CD4-positive, alpha-beta T cell treated with Interleukin-4 for 4 hours (primary cell): ENCODE data around the gene SLC12A7.

Experiments
- DNase-seq: peaks from one replicate; pipeline ENCODE4 v3.0.0-alpha.2; 2020

SLC12A7 gene

DNA sequence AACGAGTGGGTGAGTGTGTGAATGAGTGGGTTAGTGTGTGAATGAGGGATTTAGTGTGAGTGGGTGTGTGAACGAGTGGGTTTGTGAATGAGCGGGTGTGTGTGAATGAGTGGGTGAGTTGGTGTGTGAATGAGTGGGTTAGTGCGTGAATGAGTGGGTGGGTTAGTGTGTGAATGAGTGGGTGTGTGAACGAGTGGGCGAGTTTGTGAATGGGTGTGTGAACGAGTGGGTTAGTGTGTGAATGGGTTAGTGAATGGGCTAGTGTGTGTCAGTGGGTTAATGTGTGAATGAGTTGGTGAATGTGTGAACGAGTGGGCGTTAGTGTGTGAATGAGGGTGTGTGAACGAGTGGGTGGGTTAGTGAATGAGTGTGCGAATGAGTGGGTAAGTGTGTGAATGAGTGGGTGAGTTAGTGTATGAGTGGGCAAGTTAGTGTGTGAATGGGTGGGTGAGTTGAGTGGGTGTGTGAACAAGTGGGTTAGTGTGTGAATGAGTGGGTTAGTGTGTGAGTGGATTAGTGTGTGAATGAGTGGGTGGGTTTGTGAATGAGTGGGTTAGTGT lies 63.6 kb downstream of the SLC12A7 start:
- DNase-seq, result no peak

DNA sequence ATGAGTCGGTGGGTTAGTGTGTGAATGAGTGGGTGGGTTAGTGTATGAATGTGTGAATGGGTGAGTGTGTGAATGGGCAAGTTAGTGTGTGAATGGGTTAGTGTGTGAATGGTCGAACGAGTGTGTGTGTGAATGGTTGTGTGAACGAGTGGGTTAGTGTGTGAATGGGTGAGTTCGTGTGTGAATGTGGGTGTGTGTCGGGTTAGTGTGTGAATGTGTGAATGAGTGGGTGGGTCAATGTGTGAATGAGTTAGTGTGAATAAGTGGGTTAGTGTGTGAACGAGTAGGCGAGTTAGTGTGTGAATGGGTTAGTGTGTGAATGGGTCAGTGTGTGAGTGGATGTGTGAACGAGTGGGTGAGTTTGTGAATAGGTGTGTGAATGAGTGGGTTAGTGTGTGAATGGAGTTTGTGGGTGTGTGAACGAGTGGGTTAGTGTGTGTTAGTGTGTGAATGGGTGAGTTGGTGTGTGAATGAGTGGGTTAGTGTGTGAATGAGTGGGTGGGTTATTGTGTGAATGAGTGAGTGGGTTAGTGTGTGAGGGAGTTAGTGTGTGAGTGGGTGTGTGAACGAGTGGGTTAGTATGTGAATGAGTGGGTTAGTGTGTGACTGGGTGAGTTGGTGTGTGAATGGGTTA lies 64.4 kb downstream of the SLC12A7 start:
- DNase-seq, result no peak

DNA sequence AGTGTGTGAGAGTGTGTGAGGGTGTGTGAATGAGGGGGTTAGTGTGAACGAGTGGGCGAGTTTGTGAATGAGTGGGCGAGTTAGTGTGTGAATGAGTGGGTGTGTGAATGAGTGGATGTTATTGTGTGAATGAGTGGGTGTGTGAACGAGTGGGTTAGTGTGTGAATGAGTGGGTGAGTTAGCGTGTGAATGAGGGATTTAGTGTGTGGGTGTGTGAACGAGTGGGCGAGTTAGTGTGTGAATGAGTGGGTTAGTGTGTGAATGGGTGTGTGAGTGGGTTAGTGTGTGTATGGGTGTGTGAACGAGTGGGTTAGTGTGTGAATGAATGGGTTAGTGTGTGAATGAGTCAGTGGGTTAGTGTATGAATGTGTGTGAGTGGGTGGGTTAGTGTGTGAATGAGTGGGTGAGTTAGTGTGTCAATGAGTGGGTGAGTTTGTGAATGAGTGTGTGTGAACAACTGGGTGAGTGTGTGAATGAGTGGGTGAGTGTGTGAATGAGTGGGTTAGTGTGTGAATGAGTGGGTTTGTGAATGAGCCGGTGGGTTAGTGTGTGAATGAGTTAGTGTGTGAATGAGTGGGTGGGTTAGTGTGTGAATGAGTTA lies 65.8 kb downstream of the SLC12A7 start:
- no peak for DNase-seq

DNA sequence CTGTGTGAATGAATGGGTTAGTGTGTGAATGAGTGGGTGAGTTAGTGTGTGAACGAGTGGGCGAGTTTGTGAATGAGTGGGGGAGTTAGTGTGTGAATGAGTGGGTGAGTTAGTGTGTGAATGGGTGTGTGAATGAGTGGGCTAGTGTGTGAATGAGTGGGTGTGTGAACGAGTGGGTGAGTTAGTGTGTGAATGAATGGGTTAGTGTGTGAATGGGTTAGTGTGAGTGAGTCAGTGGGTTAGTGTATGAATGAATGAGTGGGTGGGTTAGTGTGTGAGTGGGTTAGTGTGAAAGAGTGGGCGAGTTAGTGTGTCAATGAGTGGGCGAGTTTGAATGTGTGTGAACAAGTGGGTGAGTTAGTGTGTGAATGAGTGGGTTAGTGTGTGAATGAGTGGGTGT lies 67.7 kb downstream of the SLC12A7 start:
- no peak for DNase-seq

DNA sequence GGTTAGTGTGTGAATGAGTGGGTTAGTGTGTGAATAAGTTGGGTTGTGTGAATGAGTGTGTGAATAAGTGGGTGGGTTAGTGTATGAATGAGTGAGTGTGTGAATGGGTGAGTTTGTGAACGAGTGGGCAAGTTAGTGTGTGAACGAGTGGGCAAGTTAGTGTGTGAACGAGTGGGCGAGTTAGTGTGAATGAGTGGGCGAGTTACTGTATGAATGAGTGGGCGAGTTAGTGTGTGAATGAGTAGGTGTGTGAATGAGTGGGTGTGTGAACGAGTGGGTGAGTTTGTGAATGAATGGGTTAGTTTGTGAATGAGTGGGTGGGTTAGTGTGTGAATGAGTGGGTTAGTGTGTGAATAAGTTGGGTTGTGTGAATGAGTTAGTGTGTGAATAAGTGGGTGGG lies 68.5 kb downstream of the SLC12A7 start:
- DNase-seq, result no peak

DNA sequence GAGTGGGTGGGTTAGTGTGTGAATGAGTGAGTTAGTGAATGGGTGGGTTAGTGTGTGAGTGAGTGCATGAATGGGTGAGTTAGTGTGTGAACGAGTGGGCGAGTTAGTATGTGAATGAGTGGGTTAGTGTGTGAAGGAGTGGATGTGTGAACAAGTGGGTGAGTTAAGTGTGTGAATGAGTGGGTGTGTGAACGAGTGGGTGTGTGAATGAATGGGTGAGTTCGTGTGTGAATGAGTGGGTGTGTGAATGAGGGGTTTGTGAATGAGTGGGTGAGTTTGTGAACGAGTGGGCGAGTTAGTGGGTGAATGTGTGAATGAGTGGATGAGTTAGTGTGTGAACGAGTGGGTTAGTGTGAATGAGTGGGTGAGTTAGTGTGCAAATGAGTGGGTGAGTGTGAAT lies 69.2 kb downstream of the SLC12A7 start:
- no peak for DNase-seq

DNA sequence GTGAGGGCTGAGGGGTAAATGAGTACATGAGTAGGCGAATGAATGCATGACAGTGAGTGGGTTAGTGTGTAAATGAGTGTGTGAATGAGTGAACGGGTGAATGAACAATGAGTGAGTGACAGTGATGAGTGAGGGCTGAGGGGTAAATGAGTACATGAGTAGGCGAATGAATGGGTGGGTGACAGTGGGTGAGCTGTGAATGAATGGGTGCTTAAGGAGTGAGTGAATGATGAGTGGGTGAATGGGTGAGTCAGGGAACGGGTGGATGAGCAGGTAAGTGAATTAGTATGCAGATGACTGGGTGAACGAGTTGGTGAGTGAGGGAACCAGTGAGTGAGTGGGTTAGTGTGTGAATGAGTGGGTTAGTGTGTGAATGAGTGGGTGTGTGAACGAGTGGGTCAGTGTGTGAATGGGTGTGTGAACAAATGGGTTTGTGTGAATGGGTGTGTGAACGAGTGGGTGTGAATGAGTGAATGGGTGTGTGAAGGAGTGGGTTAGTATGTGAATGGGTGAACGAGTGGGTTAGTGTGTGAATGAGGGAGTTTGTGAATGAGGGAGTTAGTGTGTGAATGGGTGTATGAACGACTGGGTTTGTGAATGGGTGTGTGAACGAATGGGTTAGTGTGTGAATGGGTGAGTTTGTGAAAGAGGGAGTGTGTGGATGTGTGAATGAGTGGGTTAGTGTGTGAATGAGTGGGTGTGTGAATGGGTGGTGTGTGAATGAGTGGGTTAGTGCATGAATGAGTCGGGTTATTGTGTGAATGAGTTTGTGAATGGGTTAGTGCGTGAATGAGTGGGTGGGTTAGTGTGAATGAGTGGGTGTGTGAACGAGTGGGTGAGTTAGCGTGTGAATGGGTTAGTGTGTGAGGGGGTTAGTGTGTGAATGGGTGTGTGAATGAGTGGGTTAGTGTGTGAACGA lies 70.4 kb downstream of the SLC12A7 start:
- no peak for DNase-seq

DNA sequence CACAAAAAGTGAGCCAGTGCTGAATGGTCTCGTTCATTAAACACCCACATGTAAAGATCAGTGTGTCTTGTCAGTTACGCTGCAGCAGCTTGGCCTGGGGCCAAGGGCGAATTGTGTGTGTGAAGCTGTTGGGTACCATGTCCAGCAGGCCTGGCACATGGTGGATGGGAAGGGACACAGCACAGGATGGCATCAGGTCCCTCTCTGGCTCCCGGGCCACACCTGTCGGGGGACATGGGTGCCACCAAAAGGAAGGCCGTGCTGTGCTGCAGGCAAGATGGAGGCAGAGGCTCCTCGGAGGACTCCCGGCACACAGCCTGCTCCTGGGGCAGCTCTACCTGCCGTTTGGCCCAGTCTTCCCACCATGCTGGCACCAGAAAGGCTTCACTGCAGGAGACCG lies 71.3 kb downstream of the SLC12A7 start:
- DNase-seq, result no peak

DNA sequence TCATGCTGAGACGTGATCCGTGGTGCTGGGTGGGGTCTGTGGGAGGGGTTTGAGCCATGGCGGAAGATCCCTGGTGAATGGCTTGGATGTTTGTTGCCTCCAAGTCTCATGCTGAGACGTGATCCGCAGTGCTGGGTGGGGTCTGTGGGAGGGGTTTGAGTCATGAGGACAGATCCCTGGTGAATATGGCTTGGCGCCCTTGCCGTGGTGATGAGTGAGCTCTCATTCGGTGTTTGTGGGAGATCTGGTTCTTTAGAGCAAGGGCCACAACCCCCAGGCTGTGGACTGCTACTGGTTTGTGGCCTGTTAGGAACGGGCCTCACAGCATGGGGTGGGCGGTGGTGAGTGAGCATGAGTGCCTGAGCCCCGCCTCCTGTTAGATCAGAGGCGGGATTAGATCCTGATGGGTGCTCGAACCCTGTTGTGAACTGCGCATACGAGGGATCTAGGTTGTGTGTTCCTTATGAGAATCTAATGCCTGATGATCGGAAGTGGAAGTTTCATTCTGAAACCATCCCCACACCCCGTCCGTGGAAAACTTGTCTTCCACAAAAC lies 72.1 kb downstream of the SLC12A7 start:
- DNase-seq, result no peak

DNA sequence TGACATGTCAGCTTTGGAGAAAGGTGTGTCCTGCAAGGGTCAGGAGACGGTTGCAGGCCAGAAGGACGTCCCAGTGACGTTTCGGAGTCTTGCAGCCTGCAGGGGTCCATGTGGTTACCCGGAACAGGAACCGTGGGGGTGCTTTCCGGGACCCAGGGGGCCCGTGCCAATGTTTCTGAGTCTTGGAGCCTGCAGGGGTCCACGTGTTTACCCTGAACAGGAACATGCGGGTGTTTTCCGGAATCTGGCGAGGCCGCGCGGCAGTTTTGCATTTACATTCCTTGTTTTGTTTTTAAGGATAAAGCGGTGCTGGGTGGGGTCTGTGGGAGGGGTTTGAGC lies 72.7 kb downstream of the SLC12A7 start:
- DNase-seq, result no peak

DNA sequence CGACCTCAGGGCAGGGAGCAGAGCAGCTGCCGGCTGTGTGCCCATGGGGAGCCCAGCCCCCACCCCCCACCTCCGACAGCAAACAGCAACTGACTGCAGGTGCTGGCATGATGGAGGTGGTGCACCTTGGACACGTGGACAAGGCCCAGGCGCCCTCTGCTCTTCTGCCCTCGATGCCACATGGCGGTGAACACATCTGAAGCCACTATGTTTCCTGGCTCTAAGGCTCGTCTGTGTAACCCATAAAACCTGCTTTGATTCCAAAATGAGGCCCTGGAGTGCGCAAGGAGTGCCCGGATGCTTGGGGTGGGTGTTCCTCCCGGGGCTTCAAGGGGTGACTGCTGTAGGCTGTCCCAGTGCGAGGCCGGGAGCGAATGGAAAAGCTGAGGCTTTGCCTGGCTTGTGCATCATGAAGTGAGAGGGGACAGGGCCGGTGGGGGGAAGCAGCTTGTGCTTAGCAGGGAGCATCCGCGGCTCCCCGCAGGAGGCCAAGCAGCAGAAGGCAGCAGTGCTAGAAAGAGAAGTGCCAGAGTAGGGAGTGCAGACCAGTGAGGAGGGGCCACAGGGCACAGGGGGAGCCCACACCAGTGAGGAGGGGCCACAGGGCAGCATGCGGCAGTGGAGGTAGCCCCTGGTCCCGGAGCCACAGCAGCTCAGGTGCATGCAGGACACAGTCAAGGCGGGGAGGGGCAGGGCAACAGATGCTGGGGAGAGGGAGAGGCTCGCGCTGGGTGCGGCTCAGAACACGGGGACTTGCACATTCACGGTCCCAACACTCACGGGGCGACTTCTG lies 73.2 kb downstream of the SLC12A7 start:
- DNase-seq, result no peak

DNA sequence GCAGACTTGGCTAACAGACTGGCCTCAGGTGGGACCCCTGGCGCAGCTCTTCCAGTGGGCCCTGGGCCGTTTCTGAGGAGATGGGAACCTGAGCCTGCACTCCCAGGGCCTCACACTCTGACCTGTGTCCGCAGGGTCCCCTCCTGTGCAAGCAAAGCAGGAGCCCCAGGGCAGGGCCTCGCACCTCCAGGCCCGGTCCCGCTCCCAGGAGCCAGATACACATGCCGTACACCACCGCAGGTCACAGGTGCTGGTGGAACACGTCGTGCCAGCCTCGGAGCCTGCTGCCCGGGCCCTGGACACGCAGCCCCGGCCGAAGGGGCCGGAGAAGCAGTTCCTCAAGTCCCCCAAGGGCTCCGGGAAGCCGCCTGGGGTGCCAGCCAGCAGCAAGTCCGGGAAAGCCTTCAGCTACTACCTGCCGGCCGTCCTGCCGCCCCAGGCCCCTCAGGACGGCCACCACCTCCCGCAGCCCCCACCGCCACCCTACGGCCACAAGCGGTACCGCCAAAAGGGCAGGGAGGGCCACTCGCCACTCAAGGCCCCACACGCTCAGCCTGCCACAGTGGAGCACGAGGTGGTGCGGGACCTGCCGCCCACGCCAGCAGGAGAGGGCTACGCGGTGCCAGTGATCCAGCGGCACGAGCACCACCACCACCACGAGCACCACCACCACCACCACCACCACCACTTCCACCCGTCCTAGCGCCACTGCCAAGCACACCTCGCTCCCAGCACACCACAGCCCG lies 74.0 kb downstream of the SLC12A7 start:
- DNase-seq, result no peak

DNA sequence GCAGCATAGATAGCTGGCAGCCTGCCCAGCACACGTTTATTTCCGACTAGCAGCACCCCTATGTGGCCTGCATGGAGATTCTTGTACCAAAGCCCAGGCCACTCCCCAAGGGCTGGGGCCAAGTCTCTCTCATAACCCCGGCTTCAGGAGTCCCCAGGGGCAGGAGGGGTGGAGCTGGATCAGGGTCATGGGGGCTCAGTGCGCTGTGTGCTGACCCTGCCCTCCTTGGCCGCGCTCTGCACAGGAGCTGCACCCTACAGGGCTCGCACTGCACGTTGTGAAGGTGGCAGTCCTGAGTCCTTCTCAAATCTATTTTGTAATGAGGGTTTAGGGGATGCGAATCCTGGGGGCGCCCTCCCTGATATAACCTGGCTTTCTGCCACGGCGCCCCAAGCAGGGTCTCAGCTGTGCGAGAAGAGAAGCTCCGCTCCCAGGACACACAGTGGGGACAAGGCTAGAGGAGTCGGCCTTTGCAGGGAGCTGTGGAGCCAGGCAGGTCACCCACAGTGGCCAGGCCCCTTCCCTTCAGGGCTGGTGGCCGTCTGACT lies 74.7 kb downstream of the SLC12A7 start:
- no peak for DNase-seq

DNA sequence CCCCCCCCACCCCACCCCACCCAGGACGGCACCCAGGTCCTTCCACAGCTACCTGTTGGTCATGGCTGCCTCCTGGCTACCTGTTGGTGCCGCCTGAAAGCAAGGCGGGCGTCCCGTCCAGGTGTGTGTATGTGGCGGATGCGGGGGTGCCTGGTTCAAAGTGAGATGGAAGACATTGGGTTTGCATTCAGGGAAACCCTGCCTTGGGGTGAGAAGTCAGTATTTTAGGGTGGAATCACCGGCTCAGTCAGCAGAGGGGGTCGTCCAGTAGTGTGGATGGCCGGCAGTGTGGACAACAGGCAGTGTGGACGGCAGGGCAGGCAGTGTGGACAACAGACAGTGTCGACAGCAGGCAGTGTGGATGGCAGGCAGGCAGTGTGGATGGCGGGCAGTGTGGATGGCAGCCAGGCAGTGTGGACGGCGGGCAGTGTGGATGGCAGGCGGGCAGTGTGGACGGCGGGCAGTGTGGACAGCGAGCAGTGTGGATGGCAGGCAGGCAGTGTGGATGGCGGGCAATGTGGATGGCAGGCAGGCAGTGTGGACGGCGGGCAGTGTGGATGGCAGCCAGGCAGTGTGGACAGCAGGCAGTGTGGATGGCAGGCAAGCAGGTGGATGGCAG lies 75.2 kb downstream of the SLC12A7 start:
- DNase-seq, result no peak

DNA sequence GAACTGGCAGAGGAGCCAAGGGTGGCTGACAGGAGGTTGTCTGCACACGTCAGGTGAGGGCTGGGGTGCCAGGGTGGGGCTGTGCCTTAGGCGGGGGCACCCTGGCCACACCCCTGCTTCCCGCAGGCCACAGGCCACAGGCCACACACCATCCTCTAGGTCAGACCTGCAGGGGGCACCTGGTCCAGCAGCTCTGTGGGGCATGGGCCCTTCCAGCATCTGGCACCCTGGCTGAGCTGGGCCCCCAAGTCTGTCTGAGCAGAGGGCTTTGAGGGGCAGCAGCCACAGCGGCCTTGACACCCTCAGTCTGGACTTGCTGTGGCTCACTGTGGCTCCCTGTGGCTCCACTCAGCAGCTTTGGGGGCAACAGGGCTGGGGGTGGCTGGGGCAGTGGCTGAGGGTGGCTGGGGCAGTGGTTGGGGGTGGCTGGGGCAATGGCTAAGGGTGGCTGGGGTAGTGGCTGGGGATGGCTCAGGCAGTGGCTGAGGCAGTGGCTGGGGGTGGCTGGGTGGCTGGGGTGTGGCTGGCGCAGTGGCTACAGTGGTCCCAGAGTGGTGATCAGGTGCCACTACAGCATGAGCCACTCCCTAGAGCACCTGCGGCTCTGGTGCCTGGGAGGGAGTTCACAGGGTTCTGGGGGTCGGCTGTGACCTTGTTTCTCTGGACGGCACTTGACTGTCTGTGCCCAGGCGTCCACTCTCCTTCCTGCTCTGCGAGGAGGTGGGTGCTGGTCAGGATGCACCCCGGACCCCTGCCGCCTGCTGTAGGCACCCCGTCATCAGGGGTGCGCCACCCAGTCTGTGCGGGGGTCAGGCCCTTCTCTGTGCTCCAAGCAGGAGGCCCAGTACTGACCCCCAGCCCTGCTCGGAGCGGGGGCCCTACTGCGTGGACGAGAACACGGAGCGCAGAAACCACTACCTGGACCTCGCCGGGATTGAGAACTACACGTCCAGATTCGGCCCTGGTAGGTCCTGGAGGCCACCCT lies 76.2 kb downstream of the SLC12A7 start:
- DNase-seq, result no peak

DNA sequence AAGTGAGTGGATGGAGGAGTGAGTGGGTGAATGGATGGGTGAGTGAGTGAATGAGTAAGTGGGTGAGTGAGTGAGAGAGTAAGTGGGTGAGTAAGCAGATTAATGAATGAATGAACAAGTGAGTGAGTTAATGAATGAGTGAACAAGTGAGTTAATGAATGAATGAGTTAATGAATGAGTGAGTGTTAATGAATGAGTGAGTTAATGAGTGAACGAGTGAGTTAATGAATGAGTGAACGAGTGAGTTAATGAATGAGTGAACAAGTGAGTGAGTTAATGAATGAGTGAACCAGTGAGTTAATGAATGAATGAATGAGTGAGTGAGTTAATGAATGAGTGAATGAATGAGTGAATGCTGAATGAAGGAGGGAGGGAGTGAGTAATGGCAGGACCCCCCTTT lies 76.9 kb downstream of the SLC12A7 start:
- no peak for DNase-seq

DNA sequence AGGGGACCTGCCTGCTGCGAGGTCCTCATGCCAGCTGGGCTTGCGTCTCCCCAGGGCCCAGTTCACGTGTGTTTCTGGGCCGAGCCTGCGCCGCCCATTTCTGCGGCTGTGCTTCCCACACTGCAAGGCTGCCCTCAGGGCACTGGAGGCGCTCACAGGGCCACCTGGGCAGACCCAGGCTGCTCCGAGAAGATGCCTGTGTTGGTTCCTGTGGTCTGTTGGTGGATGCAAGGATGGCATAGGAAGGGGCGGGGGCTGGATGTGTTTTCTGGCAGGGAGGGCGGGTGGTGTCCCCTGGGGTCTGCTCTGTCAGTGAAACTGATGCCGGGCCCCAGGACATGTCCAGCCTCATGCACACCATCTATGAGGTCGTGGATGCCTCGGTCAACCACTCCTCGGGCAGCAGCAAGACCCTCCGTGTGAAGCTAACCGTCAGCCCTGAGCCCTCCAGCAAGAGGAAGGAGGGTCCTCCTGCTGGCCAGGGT lies 77.4 kb downstream of the SLC12A7 start:
- no peak for DNase-seq

DNA sequence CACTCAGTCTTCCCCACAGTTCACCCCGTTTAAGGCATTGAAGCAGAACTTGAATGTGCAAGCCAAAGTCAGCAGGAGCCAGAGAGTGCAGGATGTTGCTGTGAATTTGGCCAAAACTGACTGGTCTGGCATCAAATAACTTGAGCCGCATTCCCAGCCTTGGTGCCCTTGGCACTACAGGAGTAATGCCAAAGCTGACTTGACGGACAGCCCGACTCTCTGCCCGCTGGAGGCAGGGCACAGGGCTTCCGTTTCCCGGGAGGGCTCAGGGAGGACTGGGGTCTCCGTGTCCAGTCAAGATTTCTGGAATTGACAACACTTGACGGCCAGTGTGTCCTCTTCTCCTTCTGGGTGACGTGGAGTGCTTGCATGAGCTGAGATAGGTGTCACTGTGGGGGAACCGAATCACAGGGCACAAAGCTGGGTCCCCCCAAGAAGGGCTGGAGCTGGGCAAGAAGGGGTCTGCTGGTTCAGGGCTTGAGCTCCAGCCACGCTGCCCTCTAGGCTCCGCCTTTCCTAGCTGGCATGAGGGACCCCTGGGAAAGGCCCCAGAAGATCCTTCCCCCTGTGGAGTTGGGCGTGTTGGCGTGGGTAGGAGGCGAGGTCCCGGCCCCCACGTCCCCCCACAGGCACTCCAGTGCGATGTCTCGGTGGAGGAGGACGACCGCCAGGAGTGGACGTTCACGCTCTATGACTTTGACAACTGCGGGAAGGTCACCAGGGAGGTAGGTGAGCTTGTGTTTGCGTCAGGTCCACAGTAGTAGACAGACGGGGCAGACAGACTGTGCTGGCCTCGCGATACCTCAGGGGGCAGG lies 78.0 kb downstream of the SLC12A7 start:
- no peak for DNase-seq

DNA sequence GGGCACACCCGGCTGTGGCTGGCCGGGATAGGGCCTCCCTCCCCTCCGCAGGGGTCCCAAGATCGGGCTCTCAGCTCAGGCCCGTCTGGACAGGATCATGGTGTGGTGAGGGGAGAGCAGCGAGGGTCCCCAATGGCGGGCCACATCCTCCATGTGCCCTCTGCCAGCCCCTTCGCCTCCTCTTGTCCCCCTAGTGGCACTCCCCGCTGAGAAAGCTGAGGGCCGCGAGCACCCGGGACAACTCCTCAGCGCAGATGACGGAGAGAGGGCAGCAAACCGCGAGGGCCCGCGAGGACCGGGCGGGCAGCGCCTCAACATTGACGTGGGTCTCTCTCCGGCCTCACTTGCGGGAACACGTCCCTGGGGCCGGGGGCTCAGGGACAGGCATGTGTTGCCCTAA lies 78.7 kb downstream of the SLC12A7 start:
- DNase-seq, result no peak
